GM20000 (cell line): ENCODE results near the gene RHO.

Experiments
- DNase-seq: peaks from one replicate; pipeline ENCODE4 v3.0.0; 2012; ENCODE audit warnings: low spot score
- TF ChIP-seq, protein P1 (sequence below): IDR thresholded peaks from 2 replicates; pipeline ENCODE4 v1.5.1; 2012; ENCODE audit warnings: mild to moderate bottlenecking, control low read depth; ENCODE audit errors: extremely low read depth, missing control alignments

Gene RHO

DNA sequence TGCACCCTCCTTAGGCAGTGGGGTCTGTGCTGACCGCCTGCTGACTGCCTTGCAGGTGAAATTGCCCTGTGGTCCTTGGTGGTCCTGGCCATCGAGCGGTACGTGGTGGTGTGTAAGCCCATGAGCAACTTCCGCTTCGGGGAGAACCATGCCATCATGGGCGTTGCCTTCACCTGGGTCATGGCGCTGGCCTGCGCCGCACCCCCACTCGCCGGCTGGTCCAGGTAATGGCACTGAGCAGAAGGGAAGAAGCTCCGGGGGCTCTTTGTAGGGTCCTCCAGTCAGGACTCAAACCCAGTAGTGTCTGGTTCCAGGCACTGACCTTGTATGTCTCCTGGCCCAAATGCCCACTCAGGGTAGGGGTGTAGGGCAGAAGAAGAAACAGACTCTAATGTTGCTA, 2.4 kb downstream of the RHO start:
- TF ChIP-seq, protein P1, sequence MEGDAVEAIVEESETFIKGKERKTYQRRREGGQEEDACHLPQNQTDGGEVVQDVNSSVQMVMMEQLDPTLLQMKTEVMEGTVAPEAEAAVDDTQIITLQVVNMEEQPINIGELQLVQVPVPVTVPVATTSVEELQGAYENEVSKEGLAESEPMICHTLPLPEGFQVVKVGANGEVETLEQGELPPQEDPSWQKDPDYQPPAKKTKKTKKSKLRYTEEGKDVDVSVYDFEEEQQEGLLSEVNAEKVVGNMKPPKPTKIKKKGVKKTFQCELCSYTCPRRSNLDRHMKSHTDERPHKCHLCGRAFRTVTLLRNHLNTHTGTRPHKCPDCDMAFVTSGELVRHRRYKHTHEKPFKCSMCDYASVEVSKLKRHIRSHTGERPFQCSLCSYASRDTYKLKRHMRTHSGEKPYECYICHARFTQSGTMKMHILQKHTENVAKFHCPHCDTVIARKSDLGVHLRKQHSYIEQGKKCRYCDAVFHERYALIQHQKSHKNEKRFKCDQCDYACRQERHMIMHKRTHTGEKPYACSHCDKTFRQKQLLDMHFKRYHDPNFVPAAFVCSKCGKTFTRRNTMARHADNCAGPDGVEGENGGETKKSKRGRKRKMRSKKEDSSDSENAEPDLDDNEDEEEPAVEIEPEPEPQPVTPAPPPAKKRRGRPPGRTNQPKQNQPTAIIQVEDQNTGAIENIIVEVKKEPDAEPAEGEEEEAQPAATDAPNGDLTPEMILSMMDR = no peak
- no peak for DNase-seq

DNA sequence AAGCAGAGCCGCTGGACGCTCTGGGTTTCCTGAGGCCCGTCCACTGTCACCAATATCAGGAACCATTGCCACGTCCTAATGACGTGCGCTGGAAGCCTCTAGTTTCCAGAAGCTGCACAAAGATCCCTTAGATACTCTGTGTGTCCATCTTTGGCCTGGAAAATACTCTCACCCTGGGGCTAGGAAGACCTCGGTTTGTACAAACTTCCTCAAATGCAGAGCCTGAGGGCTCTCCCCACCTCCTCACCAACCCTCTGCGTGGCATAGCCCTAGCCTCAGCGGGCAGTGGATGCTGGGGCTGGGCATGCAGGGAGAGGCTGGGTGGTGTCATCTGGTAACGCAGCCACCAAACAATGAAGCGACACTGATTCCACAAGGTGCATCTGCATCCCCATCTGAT, 3.3 kb downstream of the RHO start:
- no peak for DNase-seq
- TF ChIP-seq, protein P1 = no peak

DNA sequence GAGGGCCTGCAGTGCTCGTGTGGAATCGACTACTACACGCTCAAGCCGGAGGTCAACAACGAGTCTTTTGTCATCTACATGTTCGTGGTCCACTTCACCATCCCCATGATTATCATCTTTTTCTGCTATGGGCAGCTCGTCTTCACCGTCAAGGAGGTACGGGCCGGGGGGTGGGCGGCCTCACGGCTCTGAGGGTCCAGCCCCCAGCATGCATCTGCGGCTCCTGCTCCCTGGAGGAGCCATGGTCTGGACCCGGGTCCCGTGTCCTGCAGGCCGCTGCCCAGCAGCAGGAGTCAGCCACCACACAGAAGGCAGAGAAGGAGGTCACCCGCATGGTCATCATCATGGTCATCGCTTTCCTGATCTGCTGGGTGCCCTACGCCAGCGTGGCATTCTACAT, 3.8 kb downstream of the RHO start:
- DNase-seq = no peak
- TF ChIP-seq, protein P1 = no peak

DNA sequence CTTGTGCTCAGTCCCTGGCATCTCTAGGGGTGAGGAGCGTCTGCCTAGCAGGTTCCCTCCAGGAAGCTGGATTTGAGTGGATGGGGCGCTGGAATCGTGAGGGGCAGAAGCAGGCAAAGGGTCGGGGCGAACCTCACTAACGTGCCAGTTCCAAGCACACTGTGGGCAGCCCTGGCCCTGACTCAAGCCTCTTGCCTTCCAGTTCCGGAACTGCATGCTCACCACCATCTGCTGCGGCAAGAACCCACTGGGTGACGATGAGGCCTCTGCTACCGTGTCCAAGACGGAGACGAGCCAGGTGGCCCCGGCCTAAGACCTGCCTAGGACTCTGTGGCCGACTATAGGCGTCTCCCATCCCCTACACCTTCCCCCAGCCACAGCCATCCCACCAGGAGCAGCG, 5.0 kb downstream of the RHO start:
- TF ChIP-seq, protein P1 = no peak
- DNase-seq = no peak

DNA sequence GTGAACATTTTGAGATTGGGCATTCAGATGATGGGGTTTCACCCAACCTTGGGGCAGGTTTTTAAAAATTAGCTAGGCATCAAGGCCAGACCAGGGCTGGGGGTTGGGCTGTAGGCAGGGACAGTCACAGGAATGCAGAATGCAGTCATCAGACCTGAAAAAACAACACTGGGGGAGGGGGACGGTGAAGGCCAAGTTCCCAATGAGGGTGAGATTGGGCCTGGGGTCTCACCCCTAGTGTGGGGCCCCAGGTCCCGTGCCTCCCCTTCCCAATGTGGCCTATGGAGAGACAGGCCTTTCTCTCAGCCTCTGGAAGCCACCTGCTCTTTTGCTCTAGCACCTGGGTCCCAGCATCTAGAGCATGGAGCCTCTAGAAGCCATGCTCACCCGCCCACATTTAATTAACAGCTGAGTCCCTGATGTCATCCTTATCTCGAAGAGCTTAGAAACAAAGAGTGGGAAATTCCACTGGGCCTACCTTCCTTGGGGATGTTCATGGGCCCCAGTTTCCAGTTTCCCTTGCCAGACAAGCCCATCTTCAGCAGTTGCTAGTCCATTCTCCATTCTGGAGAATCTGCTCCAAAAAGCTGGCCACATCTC, 6.1 kb downstream of the RHO start:
- DNase-seq = no peak
- TF ChIP-seq, protein P1 = no peak

DNA sequence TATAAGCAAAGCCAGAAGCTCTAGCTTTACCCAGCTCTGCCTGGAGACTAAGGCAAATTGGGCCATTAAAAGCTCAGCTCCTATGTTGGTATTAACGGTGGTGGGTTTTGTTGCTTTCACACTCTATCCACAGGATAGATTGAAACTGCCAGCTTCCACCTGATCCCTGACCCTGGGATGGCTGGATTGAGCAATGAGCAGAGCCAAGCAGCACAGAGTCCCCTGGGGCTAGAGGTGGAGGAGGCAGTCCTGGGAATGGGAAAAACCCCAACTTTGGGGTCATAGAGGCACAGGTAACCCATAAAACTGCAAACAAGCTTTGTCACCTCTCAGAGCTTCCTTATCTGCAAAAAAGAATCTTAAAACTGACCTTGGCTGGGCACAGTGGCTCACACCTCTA, 6.6 kb downstream of the RHO start:
- TF ChIP-seq, protein P1 = no peak
- DNase-seq = no peak

DNA sequence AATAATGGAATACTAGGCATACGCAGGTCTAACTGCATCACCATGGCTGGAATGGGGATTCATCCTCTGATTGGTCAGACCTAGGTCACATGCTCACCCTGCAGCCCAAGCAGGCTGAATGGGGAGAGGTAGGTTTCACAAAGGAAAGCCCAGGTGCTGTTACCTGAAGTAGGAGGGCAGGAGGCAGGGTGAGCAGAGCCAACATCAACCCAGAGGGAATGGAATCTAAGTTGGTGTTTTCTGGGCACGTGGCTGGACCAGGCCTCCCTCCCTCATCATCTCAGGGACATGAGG, 7.9 kb downstream of the RHO start:
- TF ChIP-seq, protein P1 = no peak
- no peak for DNase-seq
